Regular cardiac myocyte (primary cell): ENCODE results near the gene CMIP. TPM values are rescaled to one million over a fixed set of nuclear protein-coding genes. Genes with fewer than 3 reads are reported as not detected.

Source experiments
- total RNA-seq: library from RNA; depleted of rRNA; stranded (reverse); fragments of >200 nt; gene quantifications from 2 replicates; pipeline ENCODE4 v1.2.3, GENCODE V29; 2014

Gene CMIP
- total RNA-seq: 2.8 and 3.5 TPM in 2 replicates

GRCh38 chr16:81444448-81445121, at the start of gene CMIP:
CMIP (plus strand) TSS chr16:81444808.

Other genes starting within 250 kb of the CMIP start
- gene BCO1, start 206.1 kb upstream of the CMIP start, total RNA-seq: not detected in 2 replicates
- 7.5 and 8.5 TPM in 2 replicates for gene GAN, start 129.8 kb upstream of the CMIP start, total RNA-seq